CD4-positive, alpha-beta memory T cell (primary cell): Measurements from ENCODE around the gene LYL1. TPM values are rescaled to one million over a fixed set of nuclear protein-coding genes. Genes with fewer than 3 reads are reported as not detected.
A peak's percentile ranks its signal among the peaks of the same experiment; 100 is the strongest.

ENCODE experiments used
- CTCF ChIA-PET: fragments of 350-600 bp; sonication (Branson Sonifier 250); formaldehyde crosslinking; loops from one replicate; lab custom pipeline; 2021; ENCODE audit warnings: inconsistent platforms; ENCODE audit not compliant: partially characterized antibody; lab: Charles Lee
- POLR2A ChIA-PET: fragments of 350-600 bp; sonication (Branson Sonifier 250); formaldehyde crosslinking; loops from one replicate; lab custom pipeline; 2021; ENCODE audit not compliant: partially characterized antibody; lab: Charles Lee
- DNase-seq, 5 donors: peaks; one replicate each; pipeline versions ENCODE4 v3.0.0 to v3.0.0-alpha.2; 2020 to 2022; ENCODE audit warnings: mixed read lengths in 1 of 5
- H3K27ac ChIP-seq: one replicate; pipeline ENCODE4 v1.7.0; 2013; ENCODE audit warnings: low read depth, low read length
- H3K27me3 ChIP-seq: 2 replicates; pipeline ENCODE4 v1.7.0; 2013; ENCODE audit warnings: mild to moderate bottlenecking, low read length, moderate library complexity; ENCODE audit not compliant: insufficient read depth
- H3K36me3 ChIP-seq: 2 replicates; pipeline ENCODE4 v1.7.0; 2013; ENCODE audit warnings: mild to moderate bottlenecking, low read length, moderate library complexity; ENCODE audit not compliant: insufficient read depth
- H3K4me1 ChIP-seq: 2 replicates; pipeline ENCODE4 v1.7.0; 2013; ENCODE audit warnings: mild to moderate bottlenecking, low read length, moderate library complexity; ENCODE audit not compliant: insufficient read depth
- H3K4me3 ChIP-seq, 2 donors: one replicate each; pipeline ENCODE4 v1.7.0; 2013; ENCODE audit warnings: low read length in 2 of 2, mild to moderate bottlenecking in 1 of 2
- H3K9me3 ChIP-seq, 2 donors: one replicate each; pipeline ENCODE4 v1.7.0; 2013; ENCODE audit warnings: low read length in 2 of 2, control low read depth in 1 of 2; ENCODE audit not compliant: control insufficient read depth in 1 of 2
- H3K27ac Mint-ChIP-seq, 7 donors: one replicate each; pipeline ENCODE4 v1.8.0; 2020 to 2021; ENCODE audit warnings: mixed read lengths in 7 of 7, mild to moderate bottlenecking in 6 of 7, inconsistent platforms in 3 of 7, moderate library complexity in 3 of 7
- H3K27me3 Mint-ChIP-seq, 2 donors: one replicate each; pipeline ENCODE4 v1.8.0; 2020 to 2021; ENCODE audit warnings: mixed read lengths in 2 of 2
- H3K36me3 Mint-ChIP-seq, 2 donors: one replicate each; pipeline ENCODE4 v1.8.0; 2020 to 2021; ENCODE audit warnings: mixed read lengths in 2 of 2, inconsistent platforms in 1 of 2, mild to moderate bottlenecking in 1 of 2
- H3K4me1 Mint-ChIP-seq, 4 donors: one replicate each; pipeline ENCODE4 v1.8.0; 2020 to 2021; ENCODE audit warnings: mixed read lengths in 4 of 4, mild to moderate bottlenecking in 1 of 4
- H3K4me3 Mint-ChIP-seq, 8 donors: one replicate each; pipeline ENCODE4 v1.8.0; 2020 to 2021; ENCODE audit warnings: mixed read lengths in 8 of 8, mild to moderate bottlenecking in 7 of 8, moderate library complexity in 6 of 8, inconsistent platforms in 3 of 8
- H3K9me3 Mint-ChIP-seq, 8 donors: one replicate each; pipeline ENCODE4 v1.8.0; 2020 to 2021; ENCODE audit warnings: mixed read lengths in 8 of 8, mild to moderate bottlenecking in 5 of 8, inconsistent platforms in 3 of 8, moderate library complexity in 1 of 8
- intact Hi-C: fragments of 100-400 bp; cut with micrococcal nuclease; formaldehyde crosslinking; loops from one replicate; pipeline ENCODE4 v1.15.1; 2023
- polyA plus RNA-seq, 2 donors: library from polyadenylated mRNA; unstranded; fragments of 300-500 nt; fragmentation: Illumina TruSeq; gene quantifications; one replicate each; pipeline ENCODE4 v1.2.3, GENCODE V29; 2021
- total RNA-seq, 2 experiments: library from RNA; stranded (reverse); gene quantifications; one replicate each; pipeline ENCODE4 v1.2.3, GENCODE V29; 2021

The LYL1 gene
- total and polyA plus RNA-seq, 4 experiments from 2014 or later: 2.3 to 16.9 (median 12.8) TPM

DNA sequence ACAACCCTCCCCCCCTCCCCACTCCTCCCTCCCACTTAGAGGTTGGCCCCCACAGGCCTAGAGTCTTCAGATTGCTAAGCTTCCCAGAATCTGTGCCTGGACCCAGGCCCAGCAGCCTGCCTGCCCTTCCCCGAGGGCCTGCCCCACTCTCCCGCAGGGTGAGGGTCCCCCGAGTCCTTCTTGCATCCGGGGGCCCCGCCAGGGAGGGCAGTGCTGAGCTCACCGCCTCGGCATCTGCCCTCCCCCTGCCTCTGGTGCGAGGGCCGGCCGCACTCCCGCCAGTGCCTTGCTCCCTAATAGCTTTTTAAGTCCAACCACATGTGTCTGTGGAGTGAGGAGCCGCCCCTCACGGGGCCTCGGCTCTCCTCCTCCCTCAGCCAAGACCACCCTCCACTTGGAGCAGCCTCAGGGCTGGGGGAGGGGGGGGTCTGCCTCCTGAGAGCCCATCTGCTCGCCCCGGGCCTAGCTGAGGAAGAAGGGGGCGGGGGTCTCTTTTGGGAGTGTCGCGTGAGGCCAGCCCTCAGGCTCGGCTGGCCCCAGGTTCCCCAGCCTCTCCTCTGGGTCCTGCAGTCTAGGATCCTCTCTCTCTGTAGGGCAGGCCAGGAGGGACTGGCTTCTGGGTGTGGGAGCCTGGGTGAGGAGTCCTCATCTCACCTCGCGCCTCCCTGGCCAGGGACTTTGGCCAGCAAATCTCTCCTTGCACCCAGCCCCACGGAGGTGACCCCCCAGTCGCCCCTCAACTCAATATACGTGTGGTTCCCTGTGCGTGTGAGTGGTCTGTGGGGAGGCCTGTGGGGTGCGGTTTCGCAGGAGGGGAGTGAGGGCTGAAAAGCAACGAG is 47.2 kb downstream of the LYL1 start:
- H3K4me3 ChIP-seq: no peak overlapping the region
- peaks cover 4% of the 10 kb centered on the region for H3K27me3 ChIP-seq
- DNase-seq: no peak
- H3K9me3 ChIP-seq: no peaks in the 10 kb centered on the region
- H3K9me3 Mint-ChIP-seq: no peaks in the 10 kb centered on the region
- intact Hi-C loops: no loop called here
- peaks cover 8% of the 10 kb centered on the region for H3K4me1 ChIP-seq
- H3K36me3 Mint-ChIP-seq: no peaks in the 10 kb centered on the region
- no peak overlapping the region for H3K27ac ChIP-seq
- H3K4me1 Mint-ChIP-seq: peaks cover 2 to 10% (median 7%) of the 10 kb centered on the region in 4 donors
- H3K27ac Mint-ChIP-seq: no peak overlapping the region
- CTCF ChIA-PET: interaction anchor here (0.6 to 1.7 kb wide), 3 partner anchors 8 to 36 kb away, joined by 3 to 4 read pairs (median 3); no protein-coding TSS in a partner anchor
- peak overlapping the region in 1 of 8 donors; percentile 29 for H3K4me3 Mint-ChIP-seq
- POLR2A ChIA-PET: no interaction called here
- no peaks in the 10 kb centered on the region for H3K36me3 ChIP-seq
- H3K27me3 Mint-ChIP-seq: peaks cover 0 to 4% of the 10 kb centered on the region in 2 donors

DNA sequence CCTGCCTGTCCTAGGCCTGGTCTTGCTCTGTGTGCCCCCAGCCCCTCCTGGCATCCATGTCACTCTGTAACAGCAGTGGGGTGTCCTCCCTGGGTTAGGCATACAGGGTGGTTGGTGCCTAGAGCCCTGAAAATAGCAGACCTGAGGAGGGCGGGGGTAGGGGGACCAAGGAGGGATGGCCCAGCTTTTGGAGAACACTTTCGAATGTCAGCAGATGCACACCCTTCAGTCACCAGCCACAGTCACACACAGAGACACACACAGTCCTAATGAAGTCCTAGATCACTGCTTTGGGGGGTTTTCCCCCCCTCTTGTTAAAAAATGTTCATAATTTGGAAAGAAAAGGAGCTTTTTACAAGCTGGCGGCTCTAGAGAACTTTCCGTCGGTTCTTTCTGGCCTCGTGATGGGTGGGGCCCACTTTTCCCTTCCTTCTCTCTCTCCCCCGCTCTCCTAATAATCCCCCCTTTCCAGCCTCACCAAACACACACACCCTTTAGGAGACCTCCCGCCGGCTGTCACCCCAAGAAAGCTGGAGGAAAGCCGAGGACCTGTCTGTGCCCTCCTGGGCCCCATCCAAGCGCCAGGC is 47.9 kb downstream of the LYL1 start:
- no peak overlapping the region for H3K4me3 Mint-ChIP-seq
- DNase-seq: no peak
- Histone ChIP-seq H3K27me3 (no peaks in the 10 kb centered on the region), H3K4me1 (peaks cover 7% of the 10 kb centered on the region), H3K36me3 (no peaks in the 10 kb centered on the region), H3K9me3 (no peaks in the 10 kb centered on the region), H3K4me3 (no peak overlapping the region), H3K27ac (no peak overlapping the region)
- ChIA-PET CTCF (interaction anchor here (0.6 to 1.7 kb wide), 5 partner anchors 9 to 78 kb away, joined by 3 to 5 read pairs (median 3); no protein-coding TSS in a partner anchor), POLR2A (no interaction called here)
- no peaks in the 10 kb centered on the region for H3K36me3 Mint-ChIP-seq
- intact Hi-C loops: no loop called here
- H3K27ac Mint-ChIP-seq: no peak overlapping the region
- no peaks in the 10 kb centered on the region for H3K9me3 Mint-ChIP-seq
- H3K27me3 Mint-ChIP-seq: peaks cover 1 to 4% of the 10 kb centered on the region in 2 donors
- peaks cover 2 to 10% (median 7%) of the 10 kb centered on the region in 4 donors for H3K4me1 Mint-ChIP-seq

DNA sequence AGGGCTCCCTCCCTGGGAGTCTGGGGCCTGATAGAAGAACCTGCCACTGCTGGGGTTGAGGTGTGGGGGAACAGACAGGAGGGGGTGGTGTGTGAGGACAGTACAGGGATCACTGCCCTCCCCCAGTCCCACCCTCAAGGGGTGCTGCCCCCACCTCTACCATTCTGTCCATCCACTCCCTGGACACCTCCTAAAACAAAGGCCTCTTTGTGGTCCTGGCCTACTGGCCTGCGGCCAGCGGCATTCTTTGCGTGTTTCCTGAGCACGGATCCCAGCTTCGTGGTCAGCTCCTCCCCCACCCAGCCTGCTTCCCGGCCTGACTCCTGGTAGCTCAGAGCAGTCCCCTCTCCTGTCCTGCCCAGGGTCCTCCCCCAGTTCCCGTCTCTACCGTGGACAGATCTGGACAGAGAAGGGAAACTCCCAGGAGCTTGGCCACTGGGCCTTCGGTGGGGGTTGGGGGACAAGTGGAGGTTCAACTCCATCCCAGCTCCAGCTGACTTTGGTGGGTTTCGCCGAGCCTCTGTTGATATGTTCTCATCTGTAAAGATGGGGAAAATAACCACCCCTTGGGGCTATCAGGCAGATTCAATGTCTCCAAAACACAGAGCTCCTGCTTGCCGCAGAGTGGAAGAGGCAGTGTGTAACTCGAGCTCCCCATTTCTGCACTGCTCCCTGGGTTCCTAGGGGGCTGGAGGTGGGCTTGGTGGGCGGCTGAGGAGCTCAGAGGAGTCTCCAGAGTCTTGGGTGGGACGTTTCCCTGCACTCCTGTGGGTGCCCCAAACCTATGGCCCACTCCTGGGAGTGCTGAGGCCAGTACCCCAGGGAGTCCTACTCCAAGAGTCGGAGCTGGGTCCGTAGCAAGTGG is 48.7 kb downstream of the LYL1 start:
- Mint-ChIP-seq H3K36me3 (no peaks in the 10 kb centered on the region), H3K4me3 (no peak overlapping the region), H3K27me3 (peaks cover 1 to 4% of the 10 kb centered on the region in 2 donors), H3K4me1 (peaks cover 2 to 10% (median 7%) of the 10 kb centered on the region in 4 donors), H3K27ac (no peak overlapping the region), H3K9me3 (no peaks in the 10 kb centered on the region)
- Histone ChIP-seq H3K4me3 (no peak overlapping the region), H3K27ac (no peak overlapping the region), H3K27me3 (no peaks in the 10 kb centered on the region), H3K9me3 (no peaks in the 10 kb centered on the region), H3K36me3 (no peaks in the 10 kb centered on the region), H3K4me1 (peaks cover 7% of the 10 kb centered on the region)
- POLR2A ChIA-PET: no interaction called here
- no peak for DNase-seq
- CTCF ChIA-PET: interaction anchor here (0.6 to 4.2 kb wide), 5 partner anchors 8 to 140 kb away, joined by 3 to 24 read pairs (median 4); no protein-coding TSS in a partner anchor
- intact Hi-C loops: no loop called here

DNA sequence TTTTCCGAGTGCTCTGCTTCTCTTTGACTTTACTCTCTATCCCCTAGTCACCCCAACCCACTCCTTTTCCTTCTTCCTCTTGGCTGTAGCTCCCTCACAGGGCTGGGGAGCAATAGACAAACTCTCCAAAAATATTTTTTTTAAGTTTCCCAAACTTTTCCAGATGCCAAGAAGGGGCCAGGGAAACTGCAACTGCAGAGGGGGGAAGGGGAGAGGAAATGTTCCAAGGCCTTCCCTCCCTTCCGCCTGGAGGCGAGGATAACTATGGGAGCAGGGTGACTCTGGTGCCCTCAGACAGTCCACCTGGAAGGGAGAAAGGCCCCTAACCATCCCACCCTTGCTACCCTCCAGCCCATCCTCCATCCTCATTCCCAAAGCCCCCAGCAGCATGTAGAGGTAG is 49.4 kb downstream of the LYL1 start:
- DNase-seq: no peak
- intact Hi-C loops: no loop called here
- CTCF ChIA-PET: interaction anchor here (1.5 to 4.2 kb wide), 2 partner anchors 8 to 76 kb away, joined by 5 to 24 read pairs; no protein-coding TSS in a partner anchor
- Mint-ChIP-seq H3K27ac (no peak overlapping the region), H3K4me3 (no peak overlapping the region), H3K36me3 (no peaks in the 10 kb centered on the region), H3K9me3 (no peaks in the 10 kb centered on the region), H3K4me1 (peaks cover 2 to 10% (median 7%) of the 10 kb centered on the region in 4 donors), H3K27me3 (peaks cover 1 to 4% of the 10 kb centered on the region in 2 donors)
- H3K4me1 ChIP-seq: peaks cover 7% of the 10 kb centered on the region
- H3K9me3 ChIP-seq: no peaks in the 10 kb centered on the region
- H3K27me3 ChIP-seq: no peaks in the 10 kb centered on the region
- POLR2A ChIA-PET: no interaction called here
- H3K27ac ChIP-seq: no peak overlapping the region
- H3K36me3 ChIP-seq: no peaks in the 10 kb centered on the region
- H3K4me3 ChIP-seq: no peak overlapping the region

DNA sequence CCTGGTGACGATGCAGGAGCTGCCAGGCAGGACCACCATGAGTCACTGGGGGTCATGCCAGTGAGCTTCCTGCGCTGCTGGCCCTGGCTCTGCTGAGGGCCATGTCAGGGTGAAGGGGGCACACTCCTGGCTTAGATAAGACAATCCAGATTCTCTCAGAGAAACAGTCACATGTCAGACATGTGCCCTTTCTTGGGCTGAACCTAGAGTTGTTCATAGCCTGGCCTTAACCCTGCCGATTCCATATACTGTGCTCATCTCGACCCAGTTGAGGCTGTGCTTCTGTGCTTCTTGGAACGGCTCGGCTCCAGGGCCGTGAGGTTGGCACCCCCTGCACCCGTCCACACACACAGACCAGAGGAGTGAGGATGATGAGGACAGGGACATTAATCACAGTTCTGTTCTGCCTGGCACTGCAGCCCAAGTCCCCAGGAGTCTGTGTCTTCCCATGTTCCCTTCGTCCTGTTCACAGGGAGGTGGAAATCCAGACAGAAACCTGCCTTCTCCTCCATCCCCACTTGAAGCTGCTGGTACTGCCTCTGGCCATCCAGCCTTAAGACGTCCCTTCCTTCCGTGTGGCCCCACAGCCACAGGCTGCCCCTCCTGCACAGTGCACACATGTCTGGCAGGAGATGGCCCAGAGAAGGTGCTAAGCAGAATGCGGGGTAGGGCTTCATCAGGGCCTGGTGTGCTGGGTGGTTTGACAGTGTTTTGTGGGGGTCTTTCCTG is 50.0 kb downstream of the LYL1 start:
- Histone ChIP-seq H3K4me1 (peaks cover 7% of the 10 kb centered on the region), H3K9me3 (no peaks in the 10 kb centered on the region), H3K36me3 (no peaks in the 10 kb centered on the region), H3K27ac (no peak overlapping the region), H3K27me3 (no peaks in the 10 kb centered on the region), H3K4me3 (no peak overlapping the region)
- intact Hi-C loops: no loop called here
- Mint-ChIP-seq H3K4me3 (no peak overlapping the region), H3K27me3 (peaks cover 1 to 4% of the 10 kb centered on the region in 2 donors), H3K4me1 (peaks cover 2 to 10% (median 7%) of the 10 kb centered on the region in 4 donors), H3K27ac (no peak overlapping the region), H3K36me3 (no peaks in the 10 kb centered on the region), H3K9me3 (no peaks in the 10 kb centered on the region)
- no peak for DNase-seq
- POLR2A ChIA-PET: no interaction called here
- CTCF ChIA-PET: interaction anchor here (4.2 kb wide), 1 partner anchor 9 kb away, joined by 24 read pairs; no protein-coding TSS in a partner anchor

DNA sequence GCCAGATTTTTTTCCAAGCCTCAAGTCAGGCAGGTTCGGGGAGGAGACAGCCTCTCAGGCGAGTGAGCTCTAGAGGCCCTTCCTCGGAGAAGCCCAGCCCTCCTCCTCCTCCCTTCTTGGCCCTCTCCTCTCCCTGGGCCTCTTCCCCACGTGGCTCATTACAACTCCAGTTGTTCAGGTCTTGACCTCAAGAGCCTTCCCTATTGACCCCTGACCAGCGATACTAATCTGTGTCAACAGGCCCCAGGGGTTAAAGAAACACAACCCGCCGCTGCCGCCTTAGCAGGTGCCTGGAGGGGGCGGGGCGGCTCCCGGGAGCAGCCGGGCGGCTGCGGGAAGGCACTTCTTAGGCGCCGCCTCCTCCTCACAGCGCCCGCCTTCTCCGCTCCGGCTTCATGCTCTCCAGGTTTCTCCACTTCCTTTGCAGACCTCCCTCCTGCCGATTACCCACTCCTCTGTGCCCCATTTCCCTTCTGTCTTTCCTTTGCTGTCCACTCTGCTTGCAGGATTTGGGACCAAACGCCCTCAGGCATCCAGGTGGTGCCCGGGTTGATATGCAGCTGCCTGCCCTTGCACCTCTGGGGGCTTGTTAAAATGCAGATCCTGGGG is 51.0 kb downstream of the LYL1 start:
- Histone ChIP-seq H3K9me3 (no peaks in the 10 kb centered on the region), H3K36me3 (no peaks in the 10 kb centered on the region), H3K4me1 (peaks cover 7% of the 10 kb centered on the region), H3K27me3 (no peaks in the 10 kb centered on the region), H3K27ac (no peak overlapping the region), H3K4me3 (no peak overlapping the region)
- intact Hi-C loops: no loop called here
- peak overlapping the region in 7 of 8 donors; percentile 7 to 77 (median 38) for H3K4me3 Mint-ChIP-seq
- H3K27ac Mint-ChIP-seq: no peak overlapping the region
- H3K9me3 Mint-ChIP-seq: no peaks in the 10 kb centered on the region
- H3K36me3 Mint-ChIP-seq: no peaks in the 10 kb centered on the region
- DNase-seq: no peak
- ChIA-PET POLR2A (no interaction called here), CTCF (interaction anchor here (4.2 kb wide), 1 partner anchor 10 kb away, joined by 24 read pairs; no protein-coding TSS in a partner anchor)
- peaks cover 2 to 10% (median 7%) of the 10 kb centered on the region in 4 donors for H3K4me1 Mint-ChIP-seq
- peaks cover 1 to 5% of the 10 kb centered on the region in 2 donors for H3K27me3 Mint-ChIP-seq
